ENCODE measurements around the gene NMNAT3. TPM values are rescaled to one million over a fixed set of nuclear protein-coding genes. Genes with fewer than 3 reads are reported as not detected.

The NMNAT3 gene
- polyA plus RNA-seq, 1 of the 3 experiments (the other 2 are of a cell fraction): not detected

GRCh38 chr3:139633511-139633910 is 44.3 kb downstream of the NMNAT3 start:
- no peak overlapping the region for H3K4me3 ChIP-seq (ENCODE audit: low read depth in 2 of 2, low read length in 1 of 2)
- no peak overlapping the region for H3K4me2 ChIP-seq
- H3K79me2 ChIP-seq (ENCODE audit: insufficient read depth): no peaks in the 10 kb centered on the region
- whole genome bisulfite sequencing (ENCODE audit: low lambda C conversion rate): 44% methylated on average over 6 of the region's 6 CpGs
- ChIA-PET POLR2A (no interaction called here), CTCF (no interaction called here)
- H3K9ac ChIP-seq: no peak overlapping the region
- no peaks in the 10 kb centered on the region for H3K36me3 ChIP-seq (replicated peaks in 1 of 2; ENCODE audit: control insufficient read depth in 1 of 2, insufficient read depth in 2 of 2, low read length in 1 of 2)
- no peaks in the 10 kb centered on the region for H3F3A ChIP-seq (replicated peaks; ENCODE audit: insufficient read depth)
- no peaks in the 10 kb centered on the region; a peak in 1 of 4 replicates for H3K4me1 ChIP-seq (ENCODE audit: control insufficient read depth in 1 of 2, insufficient read depth in 2 of 2, low read depth in 1 of 2, low read length in 1 of 2)
- H4K20me1 ChIP-seq (ENCODE audit: insufficient read depth): no peaks in the 10 kb centered on the region
- no peaks in the 10 kb centered on the region for H3K27me3 ChIP-seq (ENCODE audit: insufficient read depth)
- no peak overlapping the region for H3K27ac ChIP-seq (ENCODE audit: low read depth in 2 of 2, low read length in 1 of 2)
- no peaks in the 10 kb centered on the region for H3K9me3 ChIP-seq
- DNase-seq: no peak
- H3K9me2 ChIP-seq: no peaks in the 10 kb centered on the region
- no peak overlapping the region for H2AFZ ChIP-seq (ENCODE audit: low read depth)
- TF ChIP-seq TCF12 (IDR thresholded peaks at IDR 0.05) (no peak), JUND (IDR thresholded peaks at IDR 0.05) (no peak), NFIC (IDR thresholded peaks at IDR 0.05; ENCODE audit: borderline replicate concordance) (no peak), FOXJ3 (CRISPR knock-in tag; IDR thresholded peaks at IDR 0.05) (no peak), EP300 (IDR thresholded peaks at IDR 0.05; ENCODE audit: borderline replicate concordance in 1 of 2, low read depth in 1 of 2, low read length in 1 of 2) (no peak), PBX3 (IDR thresholded peaks at IDR 0.05) (no peak), TEAD4 (IDR thresholded peaks at IDR 0.05; ENCODE audit: borderline replicate concordance, insufficient read depth) (no peak), FOXM1 (IDR thresholded peaks at IDR 0.05; ENCODE audit: low read depth) (no peak), SMC3 (IDR thresholded peaks at IDR 0.05; ENCODE audit: low read depth, low read length) (no peak), RFX5 (IDR thresholded peaks at IDR 0.05; ENCODE audit: low read length) (no peak), RXRA (IDR thresholded peaks at IDR 0.05; ENCODE audit: borderline replicate concordance, low read depth) (no peak), MAX (IDR thresholded peaks at IDR 0.05; ENCODE audit: low read depth) (no peak), MEF2A (IDR thresholded peaks at IDR 0.05; ENCODE audit: borderline replicate concordance, low read depth) (no peak)

GRCh38 chr3:139630542-139630941 is 47.2 kb downstream of the NMNAT3 start:
- ChIA-PET POLR2A (no interaction called here), CTCF (no interaction called here)
- Histone ChIP-seq H2AFZ (ENCODE audit: low read depth) (no peak overlapping the region), H3K9me2 (no peaks in the 10 kb centered on the region), H3K27ac (ENCODE audit: low read depth in 2 of 2, low read length in 1 of 2) (no peak overlapping the region), H3K4me1 (ENCODE audit: control insufficient read depth in 1 of 2, insufficient read depth in 2 of 2, low read depth in 1 of 2, low read length in 1 of 2) (no peaks in the 10 kb centered on the region; a peak in 1 of 4 replicates), H3K36me3 (replicated peaks in 1 of 2; ENCODE audit: control insufficient read depth in 1 of 2, insufficient read depth in 2 of 2, low read length in 1 of 2) (no peaks in the 10 kb centered on the region), H3K9me3 (no peaks in the 10 kb centered on the region), H3F3A (replicated peaks; ENCODE audit: insufficient read depth) (no peaks in the 10 kb centered on the region), H3K79me2 (ENCODE audit: insufficient read depth) (no peaks in the 10 kb centered on the region), H3K9ac (no peak overlapping the region), H4K20me1 (ENCODE audit: insufficient read depth) (no peaks in the 10 kb centered on the region), H3K4me2 (no peak overlapping the region), H3K4me3 (ENCODE audit: low read depth in 2 of 2, low read length in 1 of 2) (no peak overlapping the region), H3K27me3 (ENCODE audit: insufficient read depth) (no peaks in the 10 kb centered on the region)
- no peak for TF ChIP-seq MXI1 (IDR thresholded peaks at IDR 0.05; ENCODE audit: low read depth, low read length)
- no peak for TF ChIP-seq RXRA (IDR thresholded peaks at IDR 0.05; ENCODE audit: borderline replicate concordance, low read depth)
- TF ChIP-seq MEF2A (IDR thresholded peaks at IDR 0.05; ENCODE audit: borderline replicate concordance, low read depth): no peak
- TF ChIP-seq FOXM1 (IDR thresholded peaks at IDR 0.05; ENCODE audit: low read depth): no peak
- TF ChIP-seq POLR2AphosphoS5 (IDR thresholded peaks at IDR 0.05; ENCODE audit: low read depth, low read length): no peak
- TF ChIP-seq IRF3 (IDR thresholded peaks at IDR 0.05; ENCODE audit: low read depth, low read length): no peak
- 10% methylated on average over 2 of the region's 4 CpGs for WGBS (ENCODE audit: low lambda C conversion rate)
- no peak for DNase-seq
